Mesenchymal stem cell (in vitro differentiated cells and primary cell): ENCODE results near the gene GPR31.

Source experiments
- DNase-seq: peaks from one replicate; pipeline ENCODE4 v3.0.0-alpha.2; 2013
- H2AFZ ChIP-seq: one replicate; pipeline ENCODE4 v1.6.1; 2013; ENCODE audit warnings: low read depth, mild to moderate bottlenecking, control low read depth, inconsistent platforms, low read length, moderate library complexity
- H2AK5ac ChIP-seq: 2 replicates; pipeline ENCODE4 v1.6.1; 2013; ENCODE audit warnings: low read length, moderate library complexity, mild to moderate bottlenecking, inconsistent platforms; ENCODE audit not compliant: severe bottlenecking
- H2BK120ac ChIP-seq: one replicate; pipeline ENCODE4 v1.6.1; 2013; ENCODE audit warnings: low read depth, mild to moderate bottlenecking, inconsistent platforms, low read length, moderate library complexity
- H2BK12ac ChIP-seq, 2 experiments: one replicate each; pipeline ENCODE4 v1.6.1; 2013; ENCODE audit warnings: inconsistent platforms in 2 of 2, low read length in 2 of 2, mild to moderate bottlenecking in 2 of 2, moderate library complexity in 2 of 2, control low read depth in 1 of 2
- H2BK15ac ChIP-seq: one replicate; pipeline ENCODE4 v1.6.1; 2013; ENCODE audit warnings: mild to moderate bottlenecking, low read depth, inconsistent platforms; ENCODE audit not compliant: poor library complexity, severe bottlenecking
- H2BK5ac ChIP-seq: 2 replicates; pipeline ENCODE4 v1.6.1; 2013; ENCODE audit warnings: low read depth, mild to moderate bottlenecking, low read length, control low read depth, inconsistent platforms; ENCODE audit not compliant: poor library complexity, severe bottlenecking
- H3K14ac ChIP-seq, 2 experiments: one replicate each; pipeline ENCODE4 v1.6.1; 2013; ENCODE audit warnings: inconsistent platforms in 2 of 2, low read length in 2 of 2, control low read depth in 1 of 2, mild to moderate bottlenecking in 1 of 2, moderate library complexity in 1 of 2
- H3K18ac ChIP-seq, 2 experiments: one replicate each; pipeline ENCODE4 v1.6.1; 2013; ENCODE audit warnings: inconsistent platforms in 2 of 2, low read length in 2 of 2, control low read depth in 1 of 2, low read depth in 1 of 2, mild to moderate bottlenecking in 1 of 2
- H3K23ac ChIP-seq, 2 experiments: one replicate each; pipeline ENCODE4 v1.6.1; 2013; ENCODE audit warnings: inconsistent platforms in 2 of 2, low read length in 2 of 2, mild to moderate bottlenecking in 2 of 2, moderate library complexity in 2 of 2, control low read depth in 1 of 2
- H3K27ac ChIP-seq: 2 replicates; pipeline ENCODE4 v1.5.1; 2013; ENCODE audit warnings: mild to moderate bottlenecking, moderate library complexity, low read length, control low read depth, inconsistent platforms; ENCODE audit not compliant: poor library complexity, severe bottlenecking
- H3K27me3 ChIP-seq, 2 experiments: 2 replicates each; pipeline versions ENCODE4 v1.6.1 to v1.7.0; 2013; ENCODE audit warnings: low read length in 2 of 2, mild to moderate bottlenecking in 2 of 2, moderate library complexity in 2 of 2, control low read depth in 1 of 2, inconsistent platforms in 1 of 2; ENCODE audit not compliant: control insufficient read depth in 1 of 2, insufficient read depth in 1 of 2
- H3K36me3 ChIP-seq, 2 experiments: 2 replicates each; pipeline versions ENCODE4 v1.6.1 to v1.7.0; 2013; ENCODE audit warnings: low read length in 2 of 2, control low read depth in 1 of 2, inconsistent platforms in 1 of 2, low read depth in 1 of 2, mild to moderate bottlenecking in 1 of 2; ENCODE audit not compliant: insufficient read depth in 2 of 2, control insufficient read depth in 1 of 2
- H3K4ac ChIP-seq, 2 experiments: one replicate each; pipeline ENCODE4 v1.6.1; 2013; ENCODE audit warnings: inconsistent platforms in 2 of 2, low read length in 2 of 2, mild to moderate bottlenecking in 2 of 2, moderate library complexity in 2 of 2, control low read depth in 1 of 2, low read depth in 1 of 2
- H3K4me1 ChIP-seq: 2 replicates; pipeline ENCODE4 v1.6.1; 2013; ENCODE audit warnings: low read depth, low read length, control low read depth; ENCODE audit not compliant: control insufficient read depth, insufficient read depth
- H3K4me2 ChIP-seq: 2 replicates; pipeline ENCODE4 v1.6.1; 2013; ENCODE audit warnings: low read length, mild to moderate bottlenecking, inconsistent platforms; ENCODE audit not compliant: poor library complexity, severe bottlenecking
- H3K4me3 ChIP-seq, 2 experiments: 2 replicates each; pipeline versions ENCODE4 v1.5.1 to v1.7.0; 2013; ENCODE audit warnings: low read length in 2 of 2, mild to moderate bottlenecking in 2 of 2, control low read depth in 1 of 2, low read depth in 1 of 2; ENCODE audit not compliant: insufficient read depth in 1 of 2
- H3K79me1 ChIP-seq: replicated peaks from 2 replicates; pipeline ENCODE4 v1.6.1; 2013; ENCODE audit warnings: mild to moderate bottlenecking, control low read depth, low read length, inconsistent platforms; ENCODE audit not compliant: poor library complexity, severe bottlenecking
- H3K9ac ChIP-seq: 2 replicates; pipeline ENCODE4 v1.7.0; 2013; ENCODE audit warnings: mild to moderate bottlenecking, low read length, moderate library complexity
- H3K9me3 ChIP-seq: 2 replicates; pipeline ENCODE4 v1.7.0; 2013; ENCODE audit warnings: mild to moderate bottlenecking, low read length; ENCODE audit not compliant: control insufficient read depth
- H4K8ac ChIP-seq: one replicate; pipeline ENCODE4 v1.6.1; 2013; ENCODE audit warnings: inconsistent platforms, mild to moderate bottlenecking, low read length, moderate library complexity
- H4K91ac ChIP-seq: one replicate; pipeline ENCODE4 v1.6.1; 2013; ENCODE audit warnings: mild to moderate bottlenecking, low read length, inconsistent platforms
- WGBS: methylation state at CpG from one replicate; pipeline ENCODE4 v1.1.7; 2013; ENCODE audit warnings: mixed read lengths; 5-methylcytosine and 5-hydroxymethylcytosine counted together

Gene GPR31

GRCh38 chr6:167146977-167147376, 10.8 kb downstream of the GPR31 start:
- Histone ChIP-seq H4K91ac (no peak overlapping the region), H3K4me3 (no peak overlapping the region), H3K4me2 (no peak overlapping the region), H3K4ac (no peak overlapping the region), H3K14ac (no peak overlapping the region), H3K9ac (no peak overlapping the region), H2AFZ (no peak overlapping the region), H3K9me3 (no peaks in the 10 kb centered on the region), H3K79me1 (no peaks in the 10 kb centered on the region), H4K8ac (no peak overlapping the region), H3K36me3 (no peaks in the 10 kb centered on the region), H2BK5ac (no peak overlapping the region), H3K4me1 (peaks cover 2% of the 10 kb centered on the region), H2BK120ac (no peak overlapping the region), H3K27ac (no peak overlapping the region), H2AK5ac (no peak overlapping the region), H3K27me3 (peaks cover 30 to 31% of the 10 kb centered on the region in 2 experiments), H2BK12ac (no peak overlapping the region), H3K18ac (no peak overlapping the region), H2BK15ac (no peak overlapping the region), H3K23ac (no peak overlapping the region)
- WGBS = 14% methylated on average over 16 of the region's 16 CpGs
- DNase-seq = no peak

GRCh38 chr6:167146135-167146534, 11.6 kb downstream of the GPR31 start:
- no peak overlapping the region for H3K18ac ChIP-seq
- WGBS = 82% methylated on average over 9 of the region's 15 CpGs
- H3K79me1 ChIP-seq = no peaks in the 10 kb centered on the region
- H3K4me1 ChIP-seq = peaks cover 2% of the 10 kb centered on the region
- DNase-seq = no peak
- H3K27me3 ChIP-seq = peaks cover 31 to 38% of the 10 kb centered on the region in 2 experiments
- no peak overlapping the region for H2BK5ac ChIP-seq
- H4K91ac ChIP-seq = no peak overlapping the region
- H3K9me3 ChIP-seq = no peaks in the 10 kb centered on the region
- no peak overlapping the region for H3K4me2 ChIP-seq
- no peak overlapping the region for H4K8ac ChIP-seq
- H3K27ac ChIP-seq = no peak overlapping the region
- no peak overlapping the region for H2AK5ac ChIP-seq
- H2BK12ac ChIP-seq = no peak overlapping the region
- no peak overlapping the region for H3K4me3 ChIP-seq
- H3K9ac ChIP-seq = no peak overlapping the region
- no peak overlapping the region for H2BK15ac ChIP-seq
- H2BK120ac ChIP-seq = no peak overlapping the region
- no peak overlapping the region for H3K4ac ChIP-seq
- no peaks in the 10 kb centered on the region for H3K36me3 ChIP-seq
- H3K14ac ChIP-seq = no peak overlapping the region
- H2AFZ ChIP-seq = no peak overlapping the region
- no peak overlapping the region for H3K23ac ChIP-seq

- no peak overlapping the region for H2BK120ac ChIP-seq
- no peak overlapping the region for H3K4ac ChIP-seq
- H2AFZ ChIP-seq = no peak overlapping the region
- no peaks in the 10 kb centered on the region for H3K36me3 ChIP-seq
- H3K4me3 ChIP-seq = no peak overlapping the region
- no peak overlapping the region for H3K4me2 ChIP-seq
- no peak overlapping the region for H3K9ac ChIP-seq
- H3K9me3 ChIP-seq = no peaks in the 10 kb centered on the region
- WGBS = 88% methylated on average over 12 of the region's 12 CpGs
- no peak overlapping the region for H3K18ac ChIP-seq
- no peak overlapping the region for H4K91ac ChIP-seq
- no peak overlapping the region for H4K8ac ChIP-seq
- no peak overlapping the region for H2BK5ac ChIP-seq
- DNase-seq = no peak
- no peak overlapping the region for H2BK12ac ChIP-seq
- no peak overlapping the region for H2AK5ac ChIP-seq
- peaks cover 2% of the 10 kb centered on the region for H3K4me1 ChIP-seq
- H3K79me1 ChIP-seq = no peaks in the 10 kb centered on the region
- H3K23ac ChIP-seq = no peak overlapping the region
- H3K14ac ChIP-seq = no peak overlapping the region
- peaks cover 34 to 43% of the 10 kb centered on the region in 2 experiments for H3K27me3 ChIP-seq
- no peak overlapping the region for H2BK15ac ChIP-seq
- H3K27ac ChIP-seq = no peak overlapping the region
Measured at GRCh38 chr6:167145461-167145860, 12.3 kb downstream of the GPR31 start.

DNA sequence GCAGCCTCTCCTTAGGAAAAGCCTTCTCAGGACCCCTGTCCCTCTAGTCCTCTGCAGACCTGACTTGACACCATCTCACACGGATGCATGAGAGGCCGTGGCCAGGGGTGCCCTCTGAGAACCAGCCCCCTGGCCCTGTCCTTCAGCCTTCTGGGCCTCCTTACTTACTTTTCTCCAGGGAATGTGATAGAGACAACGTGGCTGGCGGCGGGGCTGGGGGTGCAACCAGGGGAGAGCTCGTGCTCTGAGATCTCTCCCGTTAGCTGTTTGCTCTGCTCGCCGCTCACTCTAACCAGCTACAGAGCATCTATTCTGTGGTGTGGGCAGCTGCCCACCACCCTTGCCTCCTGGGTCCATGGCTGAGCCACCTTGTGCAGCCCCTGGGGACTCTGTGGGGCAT, 14.7 kb downstream of the GPR31 start:
- no peaks in the 10 kb centered on the region for H3K9me3 ChIP-seq
- H2BK120ac ChIP-seq = no peak overlapping the region
- no peak overlapping the region for H3K18ac ChIP-seq
- H4K91ac ChIP-seq = no peak overlapping the region
- no peak overlapping the region for H2AFZ ChIP-seq
- H3K9ac ChIP-seq = no peak overlapping the region
- no peak overlapping the region for H3K14ac ChIP-seq
- WGBS = 74% methylated on average over 9 of the region's 9 CpGs
- no peaks in the 10 kb centered on the region for H3K79me1 ChIP-seq
- no peak overlapping the region for H2BK12ac ChIP-seq
- no peak overlapping the region for H4K8ac ChIP-seq
- H3K23ac ChIP-seq = no peak overlapping the region
- H3K27ac ChIP-seq = no peak overlapping the region
- peaks cover 23 to 44% of the 10 kb centered on the region in 2 experiments for H3K27me3 ChIP-seq
- no peak overlapping the region for H3K4ac ChIP-seq
- no peak for DNase-seq
- no peak overlapping the region for H2BK5ac ChIP-seq
- H2AK5ac ChIP-seq = no peak overlapping the region
- H3K36me3 ChIP-seq = no peaks in the 10 kb centered on the region
- H3K4me3 ChIP-seq = no peak overlapping the region
- H3K4me2 ChIP-seq = no peak overlapping the region
- no peak overlapping the region for H2BK15ac ChIP-seq
- peaks cover 2% of the 10 kb centered on the region for H3K4me1 ChIP-seq
